DND-41 (cell line): ENCODE data around the gene ZCCHC13.

ENCODE experiments used
- ATAC-seq: fragments of 200-7000 bp; cut with Tn5 transposase; 3 replicates; pipeline ENCODE4 v1.9.1; 2021; ENCODE audit warnings: low read depth; ENCODE audit not compliant: insufficient read depth
- DNase-seq: peaks from one replicate; pipeline ENCODE4 v3.0.0-alpha.2; 2020
- H2AFZ ChIP-seq: 2 replicates; pipeline ENCODE4 v1.6.0; 2012; ENCODE audit warnings: low read depth, low read length
- H3K27ac ChIP-seq: 2 replicates; pipeline ENCODE4 v1.5.1; 2012; ENCODE audit warnings: low read length, inconsistent platforms
- H3K27me3 ChIP-seq: fragments of 200-600 bp; sonication (generic); 2 replicates; pipeline ENCODE4 v1.6.0; 2012; ENCODE audit warnings: low read length, mild to moderate bottlenecking, inconsistent platforms; ENCODE audit not compliant: insufficient read depth, poor library complexity
- H3K36me3 ChIP-seq: 2 replicates; pipeline ENCODE4 v1.5.1; 2012; ENCODE audit warnings: low read length, inconsistent platforms; ENCODE audit not compliant: insufficient read depth
- H3K4me1 ChIP-seq: 2 replicates; pipeline ENCODE4 v1.5.1; 2012; ENCODE audit warnings: mild to moderate bottlenecking, low read length; ENCODE audit not compliant: insufficient read depth
- H3K4me2 ChIP-seq: 2 replicates; pipeline ENCODE4 v1.6.0; 2012; ENCODE audit warnings: mild to moderate bottlenecking, moderate library complexity, low read length, inconsistent platforms; ENCODE audit not compliant: insufficient read depth
- H3K4me3 ChIP-seq, 2 experiments: fragments of 200-600 bp in 1 of 2; shearing (Covaris generic) in 1 of 2; 2 replicates each; pipeline ENCODE4 v1.5.1; 2012 to 2016; ENCODE audit warnings: inconsistent platforms in 2 of 2, low read length in 2 of 2, mild to moderate bottlenecking in 2 of 2, low read depth in 1 of 2, moderate library complexity in 1 of 2
- H3K79me2 ChIP-seq: 2 replicates; pipeline ENCODE4 v1.6.0; 2012; ENCODE audit warnings: low read length, inconsistent platforms; ENCODE audit not compliant: insufficient read depth
- H3K9ac ChIP-seq: 2 replicates; pipeline ENCODE4 v1.6.0; 2012; ENCODE audit warnings: low read depth, mild to moderate bottlenecking, inconsistent platforms, low read length, moderate library complexity
- H3K9me3 ChIP-seq: 2 replicates; pipeline ENCODE4 v1.5.1; 2012; ENCODE audit warnings: low read length, moderate library complexity, mild to moderate bottlenecking, inconsistent platforms; ENCODE audit not compliant: insufficient read depth, severe bottlenecking
- H4K20me1 ChIP-seq: 2 replicates; pipeline ENCODE4 v1.6.0; 2012; ENCODE audit warnings: low read length; ENCODE audit not compliant: insufficient read depth
- CTCF ChIP-seq: IDR thresholded peaks from 2 replicates; pipeline ENCODE4 v1.5.1; 2012; ENCODE audit warnings: borderline replicate concordance, low read length, moderate library complexity, mild to moderate bottlenecking; ENCODE audit not compliant: poor library complexity, severe bottlenecking; ENCODE audit errors: extremely low read depth
- EZH2 ChIP-seq: IDR thresholded peaks from 3 replicates; pipeline ENCODE4 v1.6.1; 2012; ENCODE audit warnings: borderline replicate concordance, low read depth, mild to moderate bottlenecking, moderate library complexity, low read length, inconsistent platforms; ENCODE audit not compliant: severe bottlenecking

The ZCCHC13 gene

GRCh38 chrX:74321191-74321590 is 17.2 kb downstream of the ZCCHC13 start:
- Histone ChIP-seq H2AFZ (no peak overlapping the region), H3K79me2 (no peaks in the 10 kb centered on the region), H3K9me3 (no peaks in the 10 kb centered on the region), H3K9ac (no peak overlapping the region), H3K4me3 (no peak overlapping the region), H3K27ac (no peak overlapping the region), H4K20me1 (no peaks in the 10 kb centered on the region), H3K36me3 (no peaks in the 10 kb centered on the region), H3K4me1 (no peaks in the 10 kb centered on the region), H3K4me2 (no peak overlapping the region), H3K27me3 (no peaks in the 10 kb centered on the region)
- TF ChIP-seq EZH2 (no peak), CTCF (no peak)
- ATAC-seq = no peak
- DNase-seq = no peak

- Histone ChIP-seq H3K4me3 (no peak overlapping the region), H3K79me2 (no peaks in the 10 kb centered on the region), H3K9ac (no peak overlapping the region), H3K27me3 (no peaks in the 10 kb centered on the region), H3K4me2 (no peak overlapping the region), H3K36me3 (no peaks in the 10 kb centered on the region), H3K9me3 (no peaks in the 10 kb centered on the region), H3K27ac (no peak overlapping the region), H4K20me1 (no peaks in the 10 kb centered on the region), H2AFZ (no peak overlapping the region), H3K4me1 (no peaks in the 10 kb centered on the region)
- ATAC-seq (no peak), DNase-seq (no peak)
- TF ChIP-seq CTCF (no peak), EZH2 (no peak)
These were observed 20.2 kb downstream of the ZCCHC13 start for GRCh38 chrX:74324131-74324530.

DNA sequence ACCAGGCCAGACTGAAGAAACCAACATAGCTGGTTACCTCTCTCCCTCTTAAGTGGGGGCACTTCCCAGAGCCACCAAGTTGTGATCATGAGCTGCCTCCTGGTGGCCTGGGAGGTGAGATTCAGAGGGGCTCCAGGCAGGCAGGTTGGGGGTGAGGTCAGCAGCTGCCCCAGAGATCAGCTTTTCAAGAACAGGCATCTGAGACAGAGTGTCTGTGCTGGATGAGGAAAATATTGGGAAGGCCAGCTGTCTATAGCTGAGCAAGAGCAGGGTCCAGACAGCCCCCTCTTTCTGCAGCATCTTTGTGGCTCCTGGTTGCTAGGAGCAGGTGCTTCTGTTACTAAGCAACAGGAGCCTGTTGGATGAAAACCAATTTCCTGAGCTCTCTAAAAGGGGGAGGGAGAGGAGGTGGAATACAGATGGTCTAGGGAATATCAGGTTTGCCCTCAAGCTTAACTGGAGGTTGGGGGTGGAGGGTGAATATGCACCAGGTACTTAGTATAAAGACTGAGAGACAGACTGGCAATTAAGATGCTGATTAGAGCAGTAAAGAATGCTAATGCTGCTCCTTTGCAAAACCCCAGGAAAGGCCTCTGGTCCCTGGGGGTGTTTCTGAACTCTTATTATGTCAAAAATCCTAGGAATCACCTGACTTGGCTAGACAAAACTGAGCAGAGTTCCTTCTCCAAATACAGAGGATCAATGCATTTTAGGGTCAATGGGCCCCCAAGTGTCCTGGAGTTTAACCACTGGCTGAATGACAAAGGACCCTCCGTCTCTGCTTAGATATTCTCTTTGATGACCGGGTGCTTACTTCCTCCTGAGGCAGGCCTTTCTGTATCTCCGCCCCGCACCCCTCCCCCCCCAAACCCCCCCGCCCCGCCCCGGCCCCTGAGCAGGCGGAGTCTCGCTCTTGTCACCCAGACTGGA is 21.4 kb downstream of the ZCCHC13 start:
- Histone ChIP-seq H3K4me2 (no peak overlapping the region), H3K27me3 (no peaks in the 10 kb centered on the region), H4K20me1 (no peaks in the 10 kb centered on the region), H3K36me3 (no peaks in the 10 kb centered on the region), H3K27ac (no peak overlapping the region), H2AFZ (no peak overlapping the region), H3K4me1 (no peaks in the 10 kb centered on the region), H3K79me2 (no peaks in the 10 kb centered on the region), H3K9ac (no peak overlapping the region), H3K9me3 (no peaks in the 10 kb centered on the region), H3K4me3 (no peak overlapping the region)
- TF ChIP-seq EZH2 (no peak), CTCF (no peak)
- DNase-seq (no peak), ATAC-seq (no peak)
